EH (cell line): ENCODE measurements around the gene ETV2.
"Not testable (repeated sequence)": the region's sequence is repeated elsewhere in the genome, so short reads cannot be mapped to it uniquely, and the experiment has no call there.

Source experiments
- DNase-seq: peaks from one replicate; pipeline ENCODE4 v3.0.0-alpha.2; 2015; ENCODE audit warnings: low read depth

ETV2 gene

DNA sequence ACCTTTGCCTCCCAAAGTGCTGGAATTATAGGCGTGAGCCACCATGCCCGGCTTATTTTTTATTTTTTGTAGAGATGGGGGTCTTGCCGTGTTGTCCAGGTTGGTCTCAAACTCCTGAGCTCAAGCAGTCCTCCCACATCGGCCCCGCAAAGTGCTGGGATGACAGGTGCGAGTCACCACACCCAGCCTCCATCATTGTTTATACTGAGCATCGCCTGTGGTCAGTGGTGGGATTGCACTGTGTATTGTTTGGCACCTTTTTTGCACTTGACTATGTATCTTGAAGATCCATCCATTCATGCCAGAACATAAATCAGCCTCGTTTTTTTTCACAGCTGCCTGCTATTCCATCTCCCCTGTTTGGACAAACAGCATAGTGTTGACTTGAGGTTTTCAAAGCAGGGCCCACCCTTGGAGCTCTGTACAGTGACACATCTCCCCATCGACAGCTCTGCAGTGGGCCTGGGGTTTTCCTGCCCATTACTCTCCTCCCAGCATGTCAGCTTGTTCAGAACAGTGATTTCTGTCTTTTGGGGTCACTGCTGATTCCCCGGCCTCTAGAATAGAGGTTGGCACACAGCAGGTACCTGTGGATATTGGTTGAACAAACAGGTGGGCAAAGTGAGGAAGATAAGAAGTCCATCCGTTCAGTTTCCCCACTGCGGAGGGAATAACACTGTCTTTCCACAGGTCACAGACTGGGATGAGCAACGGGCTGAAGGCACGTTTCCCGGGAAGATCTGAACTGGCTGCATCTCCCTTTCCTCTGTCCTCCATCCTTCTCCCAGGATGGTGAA is 16.6 kb downstream of the ETV2 start:
- no peak for DNase-seq

DNA sequence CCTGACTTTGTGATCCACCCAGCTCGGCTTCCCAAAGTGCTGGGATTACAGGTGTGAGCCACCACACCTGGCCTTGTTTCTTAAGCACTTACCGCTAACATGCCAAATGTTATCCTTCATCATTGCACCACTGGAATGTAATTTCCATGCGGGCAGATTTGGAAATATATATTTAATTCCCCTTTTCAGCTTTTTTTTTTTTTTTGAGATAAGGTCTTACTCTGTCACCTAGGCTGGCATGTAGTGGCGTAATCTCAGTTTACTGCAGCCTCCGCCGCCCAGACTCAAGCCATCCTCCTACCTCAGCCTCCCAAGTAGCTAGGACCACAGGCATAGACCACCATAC is 20.4 kb downstream of the ETV2 start:
- no peak for DNase-seq

- no peak for DNase-seq
These were observed 22.4 kb downstream of the ETV2 start for GRCh38 chr19:35663981-35664380.

GRCh38 chr19:35665157-35665556 is 23.6 kb downstream of the ETV2 start:
- no peak for DNase-seq

GRCh38 chr19:35665604-35666003 is 24.1 kb downstream of the ETV2 start:
- DNase-seq = no peak

DNA sequence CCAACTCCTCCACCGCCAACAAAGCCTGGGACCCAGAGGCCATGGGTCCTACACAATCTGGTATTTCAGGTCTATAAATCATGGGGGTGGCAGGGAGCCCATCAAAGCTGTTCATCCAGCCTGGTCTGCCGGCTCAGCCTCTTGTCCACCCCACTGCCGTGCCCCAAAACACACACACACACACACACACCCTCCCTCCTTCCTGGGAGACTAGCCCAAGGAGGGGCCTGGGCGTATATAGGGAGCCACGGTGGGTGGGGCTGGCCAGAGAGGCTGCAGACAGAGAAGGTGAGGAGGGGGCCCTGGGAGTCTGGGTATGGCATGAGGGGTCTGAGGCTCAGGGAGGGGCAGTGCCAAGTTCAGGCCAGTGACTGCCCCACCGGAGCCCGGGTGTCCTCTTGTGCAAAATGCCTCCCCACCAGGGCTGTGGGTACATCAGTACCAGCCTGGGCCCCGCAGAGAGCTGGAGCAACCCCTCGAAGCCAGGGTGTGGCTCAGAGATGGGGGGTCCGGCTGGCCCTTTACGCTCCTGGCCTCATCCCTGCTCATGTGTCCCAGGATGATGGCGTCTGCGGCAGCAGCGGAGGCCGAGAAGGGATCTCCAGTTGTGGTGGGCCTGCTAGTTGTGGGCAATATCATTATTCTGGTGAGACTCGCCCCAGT is 24.8 kb downstream of the ETV2 start, which contains the start of gene UPK1A:
UPK1A (plus strand) TSS at position 267 of the 663 bp plus-strand sequence; CDS start at position 563, 296 bp downstream.
- no peak for DNase-seq

- no peak for DNase-seq
These were observed 28.0 kb downstream of the ETV2 start for GRCh38 chr19:35669566-35669965.

- no peak for DNase-seq
These were observed 28.4 kb downstream of the ETV2 start for GRCh38 chr19:35669974-35670373.

DNA sequence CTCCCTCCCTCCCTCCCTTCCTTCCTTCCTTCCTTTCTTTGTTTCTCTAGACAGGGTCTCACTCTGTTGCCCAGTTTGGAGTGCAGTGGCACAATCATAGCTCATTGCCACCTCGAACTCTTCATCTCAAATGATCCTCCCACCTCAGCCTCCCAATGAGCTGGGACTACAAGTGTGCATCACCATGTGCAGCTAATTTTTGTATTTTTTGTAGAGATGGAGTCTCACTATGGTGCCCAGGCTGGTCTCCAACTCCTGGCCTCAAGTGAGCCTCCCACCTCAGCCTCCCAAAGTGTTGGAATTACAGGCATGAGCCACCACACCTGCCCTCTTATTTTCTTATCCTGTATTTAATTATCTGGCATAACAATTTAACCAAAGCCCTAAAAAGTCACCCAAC is 29.1 kb downstream of the ETV2 start:
- no peak for DNase-seq

DNA sequence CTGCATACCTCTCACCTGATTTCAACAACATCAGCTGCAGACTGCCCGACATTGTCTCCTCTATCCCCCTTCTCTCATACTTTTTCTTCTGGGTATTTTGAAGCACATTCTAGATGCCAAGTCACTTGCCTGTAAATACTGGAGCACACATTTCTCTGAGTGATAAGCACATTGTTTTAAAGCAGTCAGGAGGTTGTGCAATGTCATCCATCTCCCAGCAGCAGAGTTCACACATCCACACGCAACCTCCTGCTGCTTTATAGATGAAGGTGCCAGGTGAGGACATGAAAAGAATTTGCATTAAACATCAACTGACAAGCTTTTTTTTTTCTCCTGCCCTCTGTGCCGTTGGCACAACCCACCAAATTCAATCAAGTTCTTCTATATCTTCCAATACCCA is 30.3 kb downstream of the ETV2 start:
- DNase-seq = no peak

DNA sequence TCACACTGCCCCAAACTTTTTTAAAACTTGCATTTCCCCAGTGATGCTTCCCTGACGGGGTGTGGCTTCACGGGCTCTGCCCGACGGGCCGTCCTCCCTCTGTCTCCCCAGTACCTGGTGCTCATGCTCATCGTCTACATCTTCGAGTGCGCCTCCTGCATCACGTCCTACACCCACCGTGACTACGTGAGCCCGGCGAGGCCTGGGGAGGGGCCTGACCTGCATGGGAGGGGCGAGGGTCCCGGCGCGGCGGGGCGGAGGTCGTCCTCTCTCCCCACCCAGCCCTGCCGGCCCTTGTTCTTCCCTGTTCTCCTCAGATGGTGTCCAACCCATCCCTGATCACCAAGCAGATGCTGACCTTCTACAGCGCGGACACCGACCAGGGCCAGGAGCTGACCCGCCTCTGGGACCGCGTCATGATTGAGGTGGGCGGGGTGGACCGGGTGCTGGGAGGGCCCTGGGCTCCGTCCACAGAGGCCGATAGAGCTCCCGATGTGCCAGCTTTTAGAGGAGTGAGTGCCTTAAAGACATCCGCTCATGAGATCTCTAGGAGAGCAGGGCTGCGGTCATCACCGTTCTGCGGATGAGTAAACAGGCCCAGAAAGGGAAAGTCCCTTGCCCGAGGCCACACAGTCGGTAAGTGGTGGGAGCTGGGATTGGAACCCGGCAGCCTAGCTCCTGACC is 31.7 kb downstream of the ETV2 start:
- peak; percentile 81 for DNase-seq

- no peak for DNase-seq
These were observed 34.1 kb downstream of the ETV2 start for GRCh38 chr19:35675589-35676140.

- peak; percentile 72 for DNase-seq
These were observed 48.3 kb downstream of the ETV2 start for GRCh38 chr19:35689836-35690235.

GRCh38 chr19:35691106-35691505 is 49.6 kb downstream of the ETV2 start:
- not testable (repeated sequence) for DNase-seq

- DNase-seq = no peak
These were observed 50.5 kb downstream of the ETV2 start for GRCh38 chr19:35692010-35692409.

GRCh38 chr19:35693422-35693821 is 51.9 kb downstream of the ETV2 start:
- no peak for DNase-seq

DNA sequence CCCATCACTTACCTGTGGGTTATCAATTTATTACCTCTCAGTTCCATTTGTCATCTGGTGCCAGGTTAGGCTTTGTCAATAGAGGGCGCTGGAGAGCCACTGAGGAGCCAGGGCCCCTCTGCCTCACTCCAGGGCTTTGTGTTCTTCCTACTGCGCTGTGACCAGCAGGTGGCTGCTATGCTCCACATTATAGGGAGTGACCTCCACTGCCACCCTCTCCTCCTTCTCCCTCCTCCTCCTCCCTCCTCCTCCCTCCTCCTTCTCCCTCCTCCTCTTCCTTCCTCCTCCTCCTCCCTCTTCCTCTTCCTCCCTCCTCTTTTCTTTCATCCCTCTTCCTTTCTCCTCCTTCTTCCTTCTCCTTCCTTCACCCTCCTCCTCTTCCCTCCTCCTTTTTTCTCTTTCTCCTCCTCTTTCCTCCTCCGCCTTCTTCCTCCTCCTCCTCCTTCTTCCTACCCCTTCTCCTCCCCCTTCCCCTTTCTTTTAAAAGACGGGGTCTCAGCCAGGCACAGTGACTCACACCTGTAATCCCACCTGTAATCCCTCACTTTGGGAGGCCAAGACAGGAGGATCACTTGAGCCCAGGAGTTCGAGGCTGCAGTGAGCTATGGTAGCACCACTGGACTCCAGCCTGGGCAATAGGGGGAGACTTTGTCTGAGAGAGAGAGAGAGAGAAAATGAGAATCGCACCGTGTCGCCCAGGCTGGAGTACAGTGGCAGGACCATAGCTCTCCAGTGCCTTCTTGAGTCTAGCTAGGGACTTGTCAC is 52.5 kb downstream of the ETV2 start:
- DNase-seq = peak; percentile 87
